GM12865 (cell line): ENCODE measurements around the gene TIE1.

ENCODE experiments used
- DNase-seq: peaks from one replicate; pipeline ENCODE4 v3.0.0; 2010; ENCODE audit warnings: low read depth
- H3K4me3 ChIP-seq: 2 replicates; pipeline ENCODE4 v1.5.1; 2011; ENCODE audit warnings: mild to moderate bottlenecking, low read depth, low read length, control low read depth
- CTCF ChIP-seq: IDR thresholded peaks from 2 replicates; pipeline ENCODE4 v1.5.1; 2011; ENCODE audit warnings: low read length, control low read depth, low read depth, inconsistent platforms; ENCODE audit not compliant: insufficient read depth; ENCODE audit errors: missing control alignments

The TIE1 gene

GRCh38 chr1:43316738-43317520 lies 16.1 kb downstream of the TIE1 start:
- no peak for DNase-seq
- TF ChIP-seq CTCF: peak; percentile 2
- H3K4me3 ChIP-seq: no peak overlapping the region

DNA sequence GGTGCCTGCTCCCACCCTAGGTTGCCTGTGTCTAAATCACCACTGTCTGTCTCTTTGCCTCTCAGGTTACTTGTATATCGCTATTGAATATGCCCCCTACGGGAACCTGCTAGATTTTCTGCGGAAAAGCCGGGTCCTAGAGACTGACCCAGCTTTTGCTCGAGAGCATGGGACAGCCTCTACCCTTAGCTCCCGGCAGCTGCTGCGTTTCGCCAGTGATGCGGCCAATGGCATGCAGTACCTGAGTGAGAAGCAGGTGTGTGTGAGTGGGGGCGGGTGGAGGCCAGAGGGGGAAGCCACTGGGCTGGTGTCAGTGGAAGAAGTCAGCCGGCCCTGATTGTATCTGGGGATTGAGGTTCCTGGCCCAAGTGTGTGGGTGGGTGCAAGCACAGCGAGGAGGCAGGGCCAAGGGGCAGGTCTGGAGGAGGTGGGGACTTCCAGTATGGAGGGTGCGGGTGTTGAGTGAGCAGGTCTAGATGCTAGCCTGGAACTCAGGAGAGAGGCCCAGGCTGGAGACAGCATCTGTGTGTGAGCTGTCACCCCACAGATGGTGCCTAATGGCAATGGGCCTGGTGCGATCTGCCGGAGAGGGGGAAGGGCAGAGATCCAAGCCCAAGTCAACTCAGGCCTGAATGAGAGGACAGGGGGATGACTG lies 17.2 kb downstream of the TIE1 start:
- TF ChIP-seq CTCF: no peak
- DNase-seq: no peak
- no peak overlapping the region for H3K4me3 ChIP-seq

DNA sequence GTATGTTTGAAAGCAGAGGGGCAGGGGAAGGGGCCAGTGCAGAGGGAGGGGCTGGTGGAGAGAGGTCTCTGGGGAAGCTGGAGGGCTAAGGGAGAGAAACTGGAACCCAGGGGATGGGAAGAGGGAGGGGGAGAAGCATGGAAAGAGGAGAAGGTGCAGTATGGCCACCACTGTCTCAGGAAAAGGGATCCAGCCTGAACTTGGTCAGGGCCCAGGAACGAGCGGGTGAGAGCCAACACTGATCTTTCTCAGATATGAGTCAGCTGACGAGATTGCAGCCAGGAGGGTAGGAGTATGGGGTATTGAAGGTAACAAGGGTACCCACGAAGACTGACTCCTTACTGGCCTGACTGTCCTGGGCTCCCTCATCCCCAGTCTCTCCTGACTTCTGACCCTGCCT lies 18.0 kb downstream of the TIE1 start:
- H3K4me3 ChIP-seq: no peak overlapping the region
- TF ChIP-seq CTCF: no peak
- no peak for DNase-seq

DNA sequence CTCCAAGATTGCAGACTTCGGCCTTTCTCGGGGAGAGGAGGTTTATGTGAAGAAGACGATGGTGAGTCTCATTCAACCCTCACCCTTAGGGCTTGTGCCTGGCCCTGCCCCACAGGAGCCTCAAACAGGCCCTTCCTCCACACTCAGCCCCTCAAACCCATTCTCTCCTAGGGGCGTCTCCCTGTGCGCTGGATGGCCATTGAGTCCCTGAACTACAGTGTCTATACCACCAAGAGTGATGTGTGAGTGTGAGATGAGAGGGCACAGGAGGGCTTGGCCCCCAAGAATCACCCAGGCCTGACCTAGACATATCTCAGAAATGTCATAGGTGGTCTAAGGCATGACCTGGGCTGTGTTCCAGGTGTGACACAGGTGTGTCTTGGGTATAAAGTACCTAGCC lies 18.5 kb downstream of the TIE1 start:
- no peak for DNase-seq
- H3K4me3 ChIP-seq: no peak overlapping the region
- no peak for TF ChIP-seq CTCF

DNA sequence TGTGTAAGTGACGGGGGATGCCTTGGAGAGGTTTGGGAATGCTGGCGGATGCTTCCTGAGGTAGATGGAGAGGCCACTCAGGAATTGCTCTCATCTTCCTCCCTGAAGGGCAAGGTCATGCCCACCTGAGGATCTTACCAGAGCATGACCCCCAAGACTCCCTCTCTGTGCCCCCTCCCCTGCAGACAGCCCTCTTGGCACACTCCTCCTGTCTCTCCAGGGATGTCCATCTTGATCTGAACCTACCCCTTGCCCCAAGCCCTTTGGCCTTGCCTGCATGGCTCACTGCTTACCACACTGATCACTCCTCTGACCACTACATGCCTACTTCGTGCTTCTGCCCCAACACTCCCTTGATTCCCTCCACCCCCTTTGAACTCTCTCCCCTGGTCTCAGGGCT lies 19.0 kb downstream of the TIE1 start:
- no peak overlapping the region for H3K4me3 ChIP-seq
- no peak for DNase-seq
- TF ChIP-seq CTCF: no peak

- no peak for TF ChIP-seq CTCF
- DNase-seq: no peak
- no peak overlapping the region for H3K4me3 ChIP-seq
Observed at GRCh38 chr1:43321331-43321891, 20.6 kb downstream of the TIE1 start.
